Coronary artery (tissue), 2 donors: ENCODE data around the gene ZNF555.
"Not testable (repeated sequence)": the region's sequence is repeated elsewhere in the genome, so short reads cannot be mapped to it uniquely, and the experiment has no call there.

Experiments
- DNase-seq: peaks from one replicate; pipeline ENCODE4 v3.0.0-alpha.2; 2017; ENCODE audit warnings: low spot score
- H3K27ac ChIP-seq, 2 donors: fragments of 200-600 bp; sonication (generic); one replicate each; pipeline ENCODE4 v1.5.1; 2016 to 2019
- H3K4me3 ChIP-seq: fragments of 200-600 bp; sonication (generic); 2 replicates; pipeline ENCODE4 v1.5.1; 2016; ENCODE audit warnings: mild to moderate bottlenecking, moderate library complexity
- CTCF ChIP-seq: fragments of 200-600 bp; sonication (generic); IDR thresholded peaks from one replicate; pipeline ENCODE4 v1.5.1; 2019; ENCODE audit warnings: antibody characterized with exemption

Gene ZNF555

GRCh38 chr19:2840794-2841791 lies at the start of gene ZNF555:
ZNF555 (plus strand) TSS chr19:2841475; CDS start chr19:2841573, 98 bp downstream.
- Histone ChIP-seq H3K4me3 (peak within 1 kb of the TSS; percentile 88), H3K27ac (peak within 1 kb of the TSS; percentile 92 to 99)
- DNase-seq, result peak; percentile 100
- TF ChIP-seq CTCF, result peak; percentile 60

- TF ChIP-seq CTCF, result no peak
- Histone ChIP-seq H3K27ac (no peak overlapping the region), H3K4me3 (no peak overlapping the region)
- no peak for DNase-seq
These were observed 49.4 kb upstream of the ZNF555 start for GRCh38 chr19:2791876-2792275.

GRCh38 chr19:2792666-2793065 lies 48.6 kb upstream of the ZNF555 start:
- DNase-seq, H3K27ac ChIP-seq, H3K4me3 ChIP-seq: not testable (repeated sequence)

GRCh38 chr19:2793126-2793525 lies 48.1 kb upstream of the ZNF555 start:
- Histone ChIP-seq H3K4me3 (no peak overlapping the region), H3K27ac (no peak overlapping the region)
- no peak for TF ChIP-seq CTCF
- no peak for DNase-seq

- Histone ChIP-seq H3K27ac (no peak overlapping the region), H3K4me3 (no peak overlapping the region)
- TF ChIP-seq CTCF, result no peak
- no peak for DNase-seq
These were observed 47.7 kb upstream of the ZNF555 start for GRCh38 chr19:2793577-2793976.

- DNase-seq, result no peak
- no peak for TF ChIP-seq CTCF
- Histone ChIP-seq H3K4me3 (no peak overlapping the region), H3K27ac (no peak overlapping the region)
These were observed 45.2 kb upstream of the ZNF555 start for GRCh38 chr19:2795827-2796658.

- DNase-seq, result no peak
- H3K4me3 ChIP-seq, result no peak overlapping the region
- H3K27ac ChIP-seq, result no peak overlapping the region
- TF ChIP-seq CTCF, result no peak
These were observed 44.5 kb upstream of the ZNF555 start for GRCh38 chr19:2796659-2797266.
